Right ventricle myocardium inferior (tissue), 1 donor: ENCODE measurements around the gene C11orf68. TPM values are rescaled to one million over a fixed set of nuclear protein-coding genes. Genes with fewer than 3 reads are reported as not detected.

ENCODE experiments used
- ATAC-seq: fragments of 200-7000 bp; cut with Tn5 transposase; one replicate; pipeline ENCODE4 v1.9.1; 2020; ENCODE audit warnings: mild to moderate bottlenecking, moderate library complexity
- DNase-seq: peaks from one replicate; pipeline ENCODE4 v3.0.0; 2021; ENCODE audit errors: missing footprints
- intact Hi-C: fragments of 100-400 bp; cut with DNase I; formaldehyde crosslinking; loops from one replicate; pipeline ENCODE4 v1.11.0; 2022
- total RNA-seq: library from RNA; stranded (reverse); fragmentation: NEBNext Ultra II Directional; extraction: Animal tissue kit (Norgen Biotek cat#: 25700); gene quantifications from one replicate; pipeline ENCODE4 v1.2.1, GENCODE V29; 2021
- donor health status: DM: no; HTN: yes; CAD: no; lungs with severe emphysema.

C11orf68 gene
- total RNA-seq, 1 donor from 2014 or later: 38.5 TPM

GRCh38 chr11:65919573-65920371 is 910 bp upstream of the C11orf68 start:
- DNase-seq: peak; percentile 79
- intact Hi-C loops: loop anchor here (1.0 to 2.0 kb wide), 3 partner anchors 31 to 61 kb away; partner anchors contain the start of genes CFL1, FIBP and SART1
- peak; percentile 34 for ATAC-seq

DNA sequence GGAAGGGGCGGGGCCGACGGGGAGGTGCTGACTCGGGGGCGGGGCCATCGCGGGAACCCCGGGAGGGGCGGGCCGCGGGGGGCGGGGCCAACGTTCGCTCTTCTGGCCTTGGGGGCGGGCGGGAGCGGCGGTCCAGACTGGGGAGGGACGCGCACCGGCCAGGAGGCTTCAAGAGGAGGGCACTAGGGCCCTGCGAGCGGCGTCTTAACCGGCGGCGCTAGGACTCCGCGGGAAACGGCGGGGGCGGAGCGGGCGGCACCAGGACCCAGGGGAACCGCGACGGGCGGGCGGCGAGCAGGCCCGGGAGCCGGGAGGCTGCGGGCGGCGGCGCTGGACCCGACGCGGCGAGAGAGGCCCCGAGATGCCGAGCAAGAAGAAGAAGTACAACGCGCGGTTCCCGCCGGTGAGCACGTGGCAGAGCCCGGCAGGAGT is 295 bp upstream of the C11orf68 start, which contains the start of gene DRAP1:
Gene DRAP1, plus strand, starts transcription at position 286 of the 432 bp plus-strand sequence. Its CDS starts 76 bp downstream, at position 362.
- intact Hi-C loops: loop anchor here (1.0 to 2.0 kb wide), 3 partner anchors 31 to 60 kb away; partner anchors contain the start of genes CFL1, FIBP and SART1
- peak; percentile 96 for ATAC-seq
- peak; percentile 100 for DNase-seq

DNA sequence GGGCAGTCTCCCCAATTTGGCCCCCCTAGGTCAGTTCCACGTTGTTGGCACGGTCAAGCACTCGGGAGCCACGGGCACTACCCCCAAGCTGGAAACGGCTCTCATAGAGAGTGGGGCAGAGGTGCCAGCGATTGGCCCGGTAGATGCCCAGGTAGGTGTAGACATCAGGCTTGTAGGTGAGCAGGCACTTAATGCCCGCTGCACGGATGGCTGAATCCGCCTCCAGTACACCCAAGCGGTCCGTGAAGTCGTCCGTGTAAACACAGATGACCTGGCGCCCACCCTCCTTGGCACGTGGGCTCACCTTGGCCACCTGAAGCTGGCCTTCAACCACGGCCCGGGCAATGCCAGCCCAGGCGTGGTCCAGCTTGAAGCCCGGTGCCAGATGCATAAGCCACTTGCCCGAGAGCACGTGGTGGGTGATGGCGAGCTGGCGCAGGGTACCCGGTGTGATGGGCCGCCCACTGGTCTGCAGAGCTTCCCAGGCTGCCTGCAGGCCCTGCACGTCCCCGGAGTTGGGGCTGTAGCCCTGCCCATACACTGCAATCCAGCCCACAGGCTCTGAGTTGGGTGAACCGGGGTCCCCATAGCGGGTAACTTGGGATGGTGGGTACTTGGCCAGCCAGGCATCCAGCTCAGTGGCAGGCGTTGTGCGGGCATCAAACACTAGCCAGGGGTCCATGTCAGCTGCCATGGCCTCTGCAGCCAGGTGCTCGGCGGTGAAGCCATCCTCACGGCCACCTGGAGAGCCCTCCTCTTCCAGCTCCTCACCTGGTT is 1.2 kb downstream of the C11orf68 start:
- ATAC-seq: no peak
- no peak for DNase-seq
- intact Hi-C loops: loop anchor here (2.0 kb wide), 1 partner anchor 59 kb away; the partner anchor contains the start of gene CFL1

DNA sequence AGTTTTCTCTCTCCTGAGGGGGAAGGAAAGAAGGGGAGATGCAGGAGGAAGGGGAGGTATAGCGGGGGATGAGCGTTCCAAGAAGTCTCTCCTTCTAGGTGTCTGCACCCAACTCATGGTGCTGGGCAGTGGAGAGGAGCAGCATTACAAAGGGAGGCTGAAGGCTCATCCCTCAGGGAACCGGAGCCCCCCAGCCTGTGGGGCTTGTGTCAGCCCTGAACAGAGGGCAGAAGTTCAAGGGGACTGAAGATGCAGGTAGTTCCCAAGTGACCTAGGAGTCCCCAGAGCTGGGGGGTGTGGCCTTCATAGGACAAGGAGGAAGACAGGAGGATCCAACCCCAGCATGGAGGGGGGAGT is 1.8 kb downstream of the C11orf68 start:
- ATAC-seq (no peak), DNase-seq (no peak)
- intact Hi-C loops: no loop called here

- DNase-seq: no peak
- intact Hi-C loops: loop anchor here (1.0 kb wide), 1 partner anchor 26 kb away; the partner anchor contains the start of gene CCDC85B
- ATAC-seq: no peak
Observed at GRCh38 chr11:65916391-65916790, 2.5 kb downstream of the C11orf68 start.

- peak; percentile 23 for ATAC-seq
- DNase-seq: peak; percentile 71
- intact Hi-C loops: loop anchor here (1.0 kb wide), 1 partner anchor 26 kb away; the partner anchor contains the start of gene CCDC85B
Observed at GRCh38 chr11:65915821-65916251, 3.0 kb downstream of the C11orf68 start.

- DNase-seq (no peak), ATAC-seq (no peak)
- intact Hi-C loops: no loop called here
Observed at GRCh38 chr11:65915101-65915820, 3.6 kb downstream of the C11orf68 start.

- intact Hi-C loops: no loop called here
- ATAC-seq (no peak), DNase-seq (no peak)
Observed at GRCh38 chr11:65912845-65913244, 6.0 kb downstream of the C11orf68 start.

GRCh38 chr11:65911682-65912568 is 6.9 kb downstream of the C11orf68 start:
- ATAC-seq: peak; percentile 37
- intact Hi-C loops: no loop called here
- DNase-seq: no peak

DNA sequence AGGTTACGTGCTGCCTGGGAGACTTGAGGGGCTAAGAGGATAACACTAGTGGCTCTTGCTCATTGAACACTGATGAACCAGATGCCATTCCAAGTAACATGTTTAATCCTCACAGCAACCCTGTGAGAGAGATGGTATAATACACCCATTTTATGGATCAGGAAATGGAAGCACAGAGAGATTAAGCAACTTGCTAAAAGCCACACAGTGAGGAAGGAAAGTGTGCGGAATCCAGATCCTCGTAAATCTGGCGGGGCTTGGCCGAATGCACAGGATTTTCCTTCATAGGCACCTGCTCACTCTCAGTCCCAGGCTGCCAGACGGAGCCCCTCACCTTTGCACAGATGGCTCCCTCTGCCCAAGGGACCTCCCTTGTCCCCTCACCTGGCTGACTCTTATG is 11.0 kb downstream of the C11orf68 start:
- ATAC-seq (no peak), DNase-seq (peak; percentile 22)
- intact Hi-C loops: no loop called here

DNA sequence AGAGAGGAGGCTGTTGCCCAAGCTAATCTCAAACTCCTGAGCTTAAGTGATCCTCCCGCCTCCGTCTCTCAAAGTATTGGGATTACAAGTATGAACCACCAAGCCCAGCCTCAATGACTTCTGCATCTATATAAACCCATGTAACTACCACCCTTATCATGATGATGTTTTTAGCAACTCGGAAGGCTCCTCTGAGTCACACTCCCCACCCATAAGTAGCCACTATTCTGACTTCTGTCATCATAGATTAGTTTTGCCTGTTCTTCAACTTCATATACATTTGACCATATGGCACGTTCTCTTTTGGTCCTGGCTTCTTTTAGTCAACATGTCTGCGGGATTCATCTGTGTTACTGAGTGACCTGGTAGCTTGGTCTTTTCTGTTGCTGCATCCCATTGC is 12.3 kb downstream of the C11orf68 start:
- DNase-seq (no peak), ATAC-seq (no peak)
- intact Hi-C loops: no loop called here

DNA sequence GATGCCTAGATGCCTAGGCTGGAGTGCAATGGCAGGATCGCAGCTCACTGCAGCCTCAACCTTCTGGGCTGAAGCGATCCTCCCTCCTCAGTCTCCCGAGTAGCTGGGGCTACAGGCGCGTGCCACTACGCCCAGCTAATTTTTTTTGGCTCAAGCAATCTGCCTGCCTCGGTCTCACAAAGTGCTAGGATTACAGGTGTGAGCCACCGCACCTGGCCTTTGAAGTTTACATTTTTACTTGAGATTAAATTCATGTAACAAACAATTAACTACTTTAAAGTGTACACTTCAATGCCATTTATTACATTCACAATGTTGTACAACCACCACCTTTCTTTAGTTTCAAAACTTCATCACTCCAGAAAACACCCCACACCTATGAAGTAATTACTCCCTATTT is 15.1 kb downstream of the C11orf68 start:
- intact Hi-C loops: no loop called here
- ATAC-seq: no peak
- DNase-seq: no peak

GRCh38 chr11:65903068-65903481 is 15.8 kb downstream of the C11orf68 start:
- ATAC-seq: no peak
- DNase-seq: no peak
- intact Hi-C loops: no loop called here

- intact Hi-C loops: no loop called here
- ATAC-seq (no peak), DNase-seq (no peak)
Observed at GRCh38 chr11:65900899-65901180, 18.0 kb downstream of the C11orf68 start.

- ATAC-seq (peak; percentile 90), DNase-seq (peak; percentile 91)
- intact Hi-C loops: no loop called here
Observed at GRCh38 chr11:65900125-65900898, 18.6 kb downstream of the C11orf68 start, which contains the start of gene FOSL1. FOSL1 (minus strand) TSS chr11:65900388; CDS start chr11:65900339, 49 bp downstream.

DNA sequence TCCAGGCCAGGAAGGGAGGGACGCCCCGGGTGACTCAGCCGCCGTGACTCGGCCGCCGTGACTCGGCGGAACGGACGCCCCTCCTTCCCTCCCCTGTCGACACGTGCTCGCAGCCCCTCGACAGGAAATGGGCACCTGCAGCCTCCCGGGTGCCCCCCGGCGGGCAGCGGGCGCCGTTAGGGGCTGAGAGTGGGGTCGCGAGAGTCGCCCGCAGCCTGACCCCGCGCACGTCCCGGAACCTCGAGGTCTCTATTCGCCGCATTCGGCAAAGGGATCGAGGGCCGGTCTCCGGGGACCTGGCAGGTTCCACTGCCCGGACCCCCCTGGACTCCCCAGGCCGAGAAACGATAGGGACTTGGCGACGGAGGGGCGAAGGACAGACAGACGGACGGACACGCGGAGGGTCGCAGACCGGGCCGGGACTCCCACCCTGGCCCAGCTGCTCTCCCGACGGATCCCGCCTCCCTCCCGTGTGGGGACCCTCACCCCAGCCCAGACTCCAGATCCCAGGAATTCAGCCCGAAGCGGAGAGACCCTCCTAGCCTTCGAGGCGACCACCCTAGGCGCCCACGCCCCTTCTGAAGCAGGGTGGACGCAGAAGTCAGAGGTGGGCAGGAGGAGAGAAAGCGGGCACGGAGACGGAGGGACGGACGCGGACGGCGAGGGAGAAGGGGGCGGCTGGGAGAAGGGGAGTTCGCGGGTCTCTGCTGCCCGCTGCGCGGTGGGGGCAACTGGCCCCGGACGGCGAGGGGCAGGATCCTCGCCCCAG is 19.3 kb downstream of the C11orf68 start:
- DNase-seq: peak; percentile 83
- intact Hi-C loops: no loop called here

More for the DNA sequence above, 19.3 kb downstream of the C11orf68 start:
- ATAC-seq: no peak
